ENCODE results near the gene PLA2G15.

Gene PLA2G15

DNA sequence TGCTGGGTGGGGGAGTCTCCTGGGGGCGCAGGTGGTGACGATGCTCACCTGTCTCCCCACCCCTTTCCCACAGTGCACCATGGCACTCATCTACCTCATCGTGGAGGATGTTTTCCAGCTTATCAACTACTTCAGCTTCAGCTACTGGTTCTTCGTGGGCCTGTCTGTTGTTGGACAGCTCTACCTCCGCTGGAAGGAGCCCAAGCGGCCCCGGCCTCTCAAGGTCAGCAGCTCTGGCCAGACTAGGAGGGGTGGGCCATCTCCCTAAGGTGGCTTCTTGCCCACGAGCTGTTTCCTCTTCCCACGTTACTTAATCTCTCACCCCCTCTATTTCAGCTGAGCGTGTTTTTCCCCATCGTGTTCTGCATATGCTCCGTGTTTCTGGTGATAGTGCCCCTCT is 51.1 kb downstream of the PLA2G15 start:
- no peak overlapping the region for H2AK5ac ChIP-seq (ENCODE audit: low read length, severe bottlenecking)
- DNase-seq = no peak
- 98% methylated on average over 12 of the region's 12 CpGs for WGBS

GRCh38 chr16:68296693-68297092 is 51.5 kb downstream of the PLA2G15 start:
- Histone ChIP-seq H2BK5ac (ENCODE audit: low read depth, low read length, poor library complexity, severe bottlenecking) (no peak overlapping the region), H3K27me3 (ENCODE audit: control insufficient read depth in 1 of 2, insufficient read depth in 1 of 2, low read length in 2 of 2) (no peaks in the 10 kb centered on the region), H3K9ac (ENCODE audit: low read length) (no peak overlapping the region), H3K4me1 (ENCODE audit: control insufficient read depth, insufficient read depth, low read depth, low read length) (peaks cover 15% of the 10 kb centered on the region), H3K27ac (ENCODE audit: low read length, poor library complexity, severe bottlenecking) (no peak overlapping the region), H3K79me1 (replicated peaks; ENCODE audit: low read length, poor library complexity, severe bottlenecking) (peaks cover 35% of the 10 kb centered on the region), H3K18ac (ENCODE audit: low read depth in 1 of 2, low read length in 2 of 2) (no peak overlapping the region), H2BK15ac (ENCODE audit: low read depth, poor library complexity, severe bottlenecking) (no peak overlapping the region), H3K36me3 (ENCODE audit: control insufficient read depth in 1 of 2, insufficient read depth in 2 of 2, low read depth in 1 of 2, low read length in 2 of 2) (peaks cover 48 to 92% of the 10 kb centered on the region in 2 experiments), H3K4ac (ENCODE audit: low read depth in 1 of 2, low read length in 2 of 2) (no peak overlapping the region), H3K9me3 (ENCODE audit: control insufficient read depth, low read length) (no peaks in the 10 kb centered on the region), H2BK12ac (ENCODE audit: low read length in 2 of 2) (no peak overlapping the region), H3K4me3 (ENCODE audit: insufficient read depth in 1 of 2, low read depth in 1 of 2, low read length in 2 of 2) (no peak overlapping the region), H3K23ac (ENCODE audit: low read length in 2 of 2) (no peak overlapping the region), H4K91ac (ENCODE audit: low read length) (no peak overlapping the region), H2AFZ (ENCODE audit: low read depth, low read length) (no peak overlapping the region), H2AK5ac (ENCODE audit: low read length, severe bottlenecking) (no peak overlapping the region), H4K8ac (ENCODE audit: low read length) (no peak overlapping the region), H3K4me2 (ENCODE audit: low read length, poor library complexity, severe bottlenecking) (no peak overlapping the region), H3K14ac (ENCODE audit: low read length in 2 of 2) (no peak overlapping the region), H2BK120ac (ENCODE audit: low read depth, low read length) (no peak overlapping the region)
- no peak for DNase-seq
- WGBS = 97% methylated on average over 5 of the region's 6 CpGs

More for the DNA sequence above, 51.1 kb downstream of the PLA2G15 start:
- Histone ChIP-seq H3K9me3 (ENCODE audit: control insufficient read depth, low read length) (no peaks in the 10 kb centered on the region), H3K4me3 (ENCODE audit: insufficient read depth in 1 of 2, low read depth in 1 of 2, low read length in 2 of 2) (no peak overlapping the region), H4K8ac (ENCODE audit: low read length) (no peak overlapping the region), H3K14ac (ENCODE audit: low read length in 2 of 2) (no peak overlapping the region), H2BK5ac (ENCODE audit: low read depth, low read length, poor library complexity, severe bottlenecking) (no peak overlapping the region), H3K36me3 (ENCODE audit: control insufficient read depth in 1 of 2, insufficient read depth in 2 of 2, low read depth in 1 of 2, low read length in 2 of 2) (peaks cover 52 to 92% of the 10 kb centered on the region in 2 experiments), H3K27ac (ENCODE audit: low read length, poor library complexity, severe bottlenecking) (no peak overlapping the region), H2BK15ac (ENCODE audit: low read depth, poor library complexity, severe bottlenecking) (no peak overlapping the region), H2BK120ac (ENCODE audit: low read depth, low read length) (no peak overlapping the region), H3K4ac (ENCODE audit: low read depth in 1 of 2, low read length in 2 of 2) (no peak overlapping the region), H3K27me3 (ENCODE audit: control insufficient read depth in 1 of 2, insufficient read depth in 1 of 2, low read length in 2 of 2) (no peaks in the 10 kb centered on the region), H2AFZ (ENCODE audit: low read depth, low read length) (no peak overlapping the region), H3K79me1 (replicated peaks; ENCODE audit: low read length, poor library complexity, severe bottlenecking) (peaks cover 38% of the 10 kb centered on the region), H3K9ac (ENCODE audit: low read length) (no peak overlapping the region), H4K91ac (ENCODE audit: low read length) (no peak overlapping the region), H3K23ac (ENCODE audit: low read length in 2 of 2) (no peak overlapping the region), H3K4me2 (ENCODE audit: low read length, poor library complexity, severe bottlenecking) (no peak overlapping the region), H2BK12ac (ENCODE audit: low read length in 2 of 2) (no peak overlapping the region), H3K18ac (ENCODE audit: low read depth in 1 of 2, low read length in 2 of 2) (no peak overlapping the region), H3K4me1 (ENCODE audit: control insufficient read depth, insufficient read depth, low read depth, low read length) (peaks cover 15% of the 10 kb centered on the region)

GRCh38 chr16:68297908-68298307 is 52.7 kb downstream of the PLA2G15 start:
- peak overlapping the region; percentile 66 for H3K9ac ChIP-seq (ENCODE audit: low read length)
- no peak overlapping the region for H3K14ac ChIP-seq (ENCODE audit: low read length in 2 of 2)
- H3K23ac ChIP-seq (ENCODE audit: low read length in 2 of 2) = no peak overlapping the region
- peak overlapping the region; percentile 87 for H2AK5ac ChIP-seq (ENCODE audit: low read length, severe bottlenecking)
- no peak overlapping the region for H3K4me2 ChIP-seq (ENCODE audit: low read length, poor library complexity, severe bottlenecking)
- H3K79me1 ChIP-seq (replicated peaks; ENCODE audit: low read length, poor library complexity, severe bottlenecking) = peaks cover 35% of the 10 kb centered on the region
- H3K36me3 ChIP-seq (ENCODE audit: control insufficient read depth in 1 of 2, insufficient read depth in 2 of 2, low read depth in 1 of 2, low read length in 2 of 2) = peaks cover 49 to 93% of the 10 kb centered on the region in 2 experiments
- H3K27ac ChIP-seq (ENCODE audit: low read length, poor library complexity, severe bottlenecking) = peak overlapping the region; percentile 73
- H3K18ac ChIP-seq (ENCODE audit: low read depth in 1 of 2, low read length in 2 of 2) = no peak overlapping the region
- H3K4ac ChIP-seq (ENCODE audit: low read depth in 1 of 2, low read length in 2 of 2) = no peak overlapping the region
- no peak overlapping the region for H4K8ac ChIP-seq (ENCODE audit: low read length)
- H4K91ac ChIP-seq (ENCODE audit: low read length) = no peak overlapping the region
- no peak overlapping the region for H2BK5ac ChIP-seq (ENCODE audit: low read depth, low read length, poor library complexity, severe bottlenecking)
- H3K4me3 ChIP-seq (ENCODE audit: insufficient read depth in 1 of 2, low read depth in 1 of 2, low read length in 2 of 2) = no peak overlapping the region
- peaks cover 15% of the 10 kb centered on the region for H3K4me1 ChIP-seq (ENCODE audit: control insufficient read depth, insufficient read depth, low read depth, low read length)
- H2BK12ac ChIP-seq (ENCODE audit: low read length in 2 of 2) = no peak overlapping the region
- no peak overlapping the region for H2BK15ac ChIP-seq (ENCODE audit: low read depth, poor library complexity, severe bottlenecking)
- 99% methylated on average over 3 of the region's 3 CpGs for WGBS
- H3K27me3 ChIP-seq (ENCODE audit: control insufficient read depth in 1 of 2, insufficient read depth in 1 of 2, low read length in 2 of 2) = no peaks in the 10 kb centered on the region
- H2AFZ ChIP-seq (ENCODE audit: low read depth, low read length) = no peak overlapping the region
- no peak overlapping the region for H2BK120ac ChIP-seq (ENCODE audit: low read depth, low read length)
- no peak for DNase-seq
- no peaks in the 10 kb centered on the region for H3K9me3 ChIP-seq (ENCODE audit: control insufficient read depth, low read length)

DNA sequence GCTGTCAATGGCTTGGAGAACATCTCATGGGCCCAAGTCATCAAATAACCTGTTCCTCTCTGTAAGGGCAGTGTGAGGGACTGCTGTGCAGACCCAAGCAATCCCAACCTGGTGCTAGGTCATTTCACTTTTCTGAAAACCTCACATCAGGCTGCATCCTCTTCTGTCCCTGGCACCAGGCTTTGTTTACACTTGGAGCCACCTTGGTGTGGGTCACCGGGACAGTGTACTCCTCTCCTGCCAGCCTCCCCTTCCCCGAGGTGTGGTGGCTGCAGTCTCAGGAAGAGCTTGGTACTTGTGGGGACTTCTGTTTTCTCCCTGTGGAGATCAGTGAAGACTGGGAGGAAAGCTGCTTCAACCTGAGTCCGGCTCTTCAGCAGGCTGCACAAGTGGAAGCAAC is 53.1 kb downstream of the PLA2G15 start:
- H2AFZ ChIP-seq (ENCODE audit: low read depth, low read length) = no peak overlapping the region
- no peaks in the 10 kb centered on the region for H3K9me3 ChIP-seq (ENCODE audit: control insufficient read depth, low read length)
- H3K4ac ChIP-seq (ENCODE audit: low read depth in 1 of 2, low read length in 2 of 2) = no peak overlapping the region
- H3K23ac ChIP-seq (ENCODE audit: low read length in 2 of 2) = no peak overlapping the region
- no peak overlapping the region for H2BK5ac ChIP-seq (ENCODE audit: low read depth, low read length, poor library complexity, severe bottlenecking)
- H4K91ac ChIP-seq (ENCODE audit: low read length) = no peak overlapping the region
- peaks cover 15% of the 10 kb centered on the region for H3K4me1 ChIP-seq (ENCODE audit: control insufficient read depth, insufficient read depth, low read depth, low read length)
- H3K14ac ChIP-seq (ENCODE audit: low read length in 2 of 2) = no peak overlapping the region
- H4K8ac ChIP-seq (ENCODE audit: low read length) = no peak overlapping the region
- H3K36me3 ChIP-seq (ENCODE audit: control insufficient read depth in 1 of 2, insufficient read depth in 2 of 2, low read depth in 1 of 2, low read length in 2 of 2) = peaks cover 46 to 93% of the 10 kb centered on the region in 2 experiments
- H3K4me3 ChIP-seq (ENCODE audit: insufficient read depth in 1 of 2, low read depth in 1 of 2, low read length in 2 of 2) = no peak overlapping the region
- WGBS = 94% methylated on average over 3 of the region's 3 CpGs
- H3K27ac ChIP-seq (ENCODE audit: low read length, poor library complexity, severe bottlenecking) = peak overlapping the region; percentile 73
- H3K18ac ChIP-seq (ENCODE audit: low read depth in 1 of 2, low read length in 2 of 2) = no peak overlapping the region
- no peak overlapping the region for H3K4me2 ChIP-seq (ENCODE audit: low read length, poor library complexity, severe bottlenecking)
- no peak overlapping the region for H2BK12ac ChIP-seq (ENCODE audit: low read length in 2 of 2)
- no peak for DNase-seq
- H3K27me3 ChIP-seq (ENCODE audit: control insufficient read depth in 1 of 2, insufficient read depth in 1 of 2, low read length in 2 of 2) = no peaks in the 10 kb centered on the region
- H2AK5ac ChIP-seq (ENCODE audit: low read length, severe bottlenecking) = peak overlapping the region; percentile 87
- no peak overlapping the region for H2BK15ac ChIP-seq (ENCODE audit: low read depth, poor library complexity, severe bottlenecking)
- H2BK120ac ChIP-seq (ENCODE audit: low read depth, low read length) = no peak overlapping the region
- peaks cover 34% of the 10 kb centered on the region for H3K79me1 ChIP-seq (replicated peaks; ENCODE audit: low read length, poor library complexity, severe bottlenecking)
- peak overlapping the region; percentile 66 for H3K9ac ChIP-seq (ENCODE audit: low read length)

Data from mesenchymal stem cell (in vitro differentiated cells and primary cell).